Activated CD4-positive, alpha-beta memory T cell treated with anti-CD3 and anti-CD28 coated beads for 36 hours (primary cell): ENCODE measurements around the gene LRP6. TPM values are rescaled to one million over a fixed set of nuclear protein-coding genes. Genes with fewer than 3 reads are reported as not detected.

Experiments
- CTCF ChIA-PET: fragments of 350-600 bp; sonication (Branson Sonifier 250); formaldehyde crosslinking; loops from one replicate; lab custom pipeline; 2021; ENCODE audit warnings: antibody characterized with exemption, inconsistent platforms; lab: Charles Lee
- POLR2A ChIA-PET: fragments of 350-600 bp; sonication (Branson Sonifier 250); formaldehyde crosslinking; loops from one replicate; lab custom pipeline; 2021; ENCODE audit warnings: antibody characterized with exemption; lab: Charles Lee
- DNase-seq: peaks from one replicate; pipeline ENCODE4 v3.0.0-alpha.2; 2020
- H3K27ac Mint-ChIP-seq: one replicate; pipeline ENCODE4 v1.8.0; 2021; ENCODE audit warnings: mixed read lengths
- H3K27me3 Mint-ChIP-seq: one replicate; pipeline ENCODE4 v1.8.0; 2021; ENCODE audit warnings: mixed read lengths
- H3K36me3 Mint-ChIP-seq: one replicate; pipeline ENCODE4 v1.8.0; 2021; ENCODE audit warnings: mixed read lengths
- H3K4me1 Mint-ChIP-seq: one replicate; pipeline ENCODE4 v1.8.0; 2021; ENCODE audit warnings: low read depth, mixed read lengths
- H3K4me3 Mint-ChIP-seq: one replicate; pipeline ENCODE4 v1.8.0; 2021; ENCODE audit warnings: mild to moderate bottlenecking, mixed read lengths
- H3K9me3 Mint-ChIP-seq: one replicate; pipeline ENCODE4 v1.8.0; 2021; ENCODE audit warnings: mixed read lengths
- intact Hi-C: fragments of 100-400 bp; cut with micrococcal nuclease; formaldehyde crosslinking; loops from one replicate; pipeline ENCODE4 v1.15.1; 2023
- microRNA-seq: library from miRNA; unstranded; fragments of <30 nt; microRNA quantifications from one replicate; pipeline ENCODE4 v1.2.0, GENCODE V29; 2022; ENCODE audit warnings: borderline number of aligned reads, borderline microRNAs expressed, borderline replicate concordance
- total RNA-seq, 2 experiments: library from RNA; stranded (reverse); gene quantifications; one replicate each; pipeline ENCODE4 v1.2.3, GENCODE V29; 2021

The LRP6 gene
- total RNA-seq, 2 experiments from 2014 or later: 2.5 to 2.6 TPM

DNA sequence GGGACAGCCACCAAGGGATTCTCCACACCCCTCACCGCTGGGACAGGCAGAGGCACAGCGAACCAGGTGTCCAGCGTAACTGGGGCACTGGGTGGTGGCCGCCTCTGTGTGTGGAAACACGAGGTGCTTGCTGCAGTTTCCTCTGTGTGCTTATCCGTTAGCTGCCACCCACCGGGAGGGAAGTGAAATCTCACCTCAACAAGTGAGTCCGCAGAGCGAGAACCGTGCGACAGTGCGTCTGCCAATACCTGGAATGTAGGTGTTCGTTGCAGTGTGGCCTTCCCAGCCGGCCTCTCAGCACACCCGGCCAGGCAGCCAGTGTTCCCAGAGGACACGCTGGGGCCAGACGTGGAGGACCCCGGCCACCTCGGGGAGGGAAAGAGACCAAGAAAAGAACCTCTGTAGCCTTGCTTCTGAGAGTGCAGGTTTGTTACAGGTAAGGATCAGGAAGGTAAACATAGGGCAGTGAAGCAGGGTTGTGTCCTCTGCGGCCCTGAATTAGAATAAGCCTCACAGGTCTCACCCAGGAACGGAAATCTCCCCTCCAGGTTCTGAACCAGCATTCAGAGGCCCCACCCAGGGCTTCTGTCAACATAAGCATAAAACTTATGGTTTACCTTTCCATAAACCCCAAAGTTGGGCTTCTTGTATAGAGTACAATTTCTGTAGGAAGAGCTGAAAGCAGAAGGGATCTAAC is 194.6 kb downstream of the LRP6 start:
- H3K36me3 Mint-ChIP-seq: no peaks in the 10 kb centered on the region
- no peaks in the 10 kb centered on the region for H3K27me3 Mint-ChIP-seq
- H3K27ac Mint-ChIP-seq: peak overlapping the region; percentile 92
- H3K9me3 Mint-ChIP-seq: no peaks in the 10 kb centered on the region
- peak overlapping the region; percentile 83 for H3K4me3 Mint-ChIP-seq
- H3K4me1 Mint-ChIP-seq: peaks cover 35% of the 10 kb centered on the region
- POLR2A ChIA-PET: interaction anchor here (0.9 to 1.5 kb wide), 3 partner anchors 35 to 62 kb away, joined by 3 to 6 read pairs (median 3); no protein-coding TSS in a partner anchor
- intact Hi-C loops: loop anchor here (1.0 to 10.0 kb wide), 3 partner anchors 193 to 491 kb away; partner anchors contain the start of gene LRP6
- CTCF ChIA-PET: interaction anchor here (0.6 to 3.0 kb wide), 10 partner anchors 27 to 517 kb away, joined by 3 to 11 read pairs (median 3); no protein-coding TSS in a partner anchor
- peak; percentile 70 for DNase-seq

DNA sequence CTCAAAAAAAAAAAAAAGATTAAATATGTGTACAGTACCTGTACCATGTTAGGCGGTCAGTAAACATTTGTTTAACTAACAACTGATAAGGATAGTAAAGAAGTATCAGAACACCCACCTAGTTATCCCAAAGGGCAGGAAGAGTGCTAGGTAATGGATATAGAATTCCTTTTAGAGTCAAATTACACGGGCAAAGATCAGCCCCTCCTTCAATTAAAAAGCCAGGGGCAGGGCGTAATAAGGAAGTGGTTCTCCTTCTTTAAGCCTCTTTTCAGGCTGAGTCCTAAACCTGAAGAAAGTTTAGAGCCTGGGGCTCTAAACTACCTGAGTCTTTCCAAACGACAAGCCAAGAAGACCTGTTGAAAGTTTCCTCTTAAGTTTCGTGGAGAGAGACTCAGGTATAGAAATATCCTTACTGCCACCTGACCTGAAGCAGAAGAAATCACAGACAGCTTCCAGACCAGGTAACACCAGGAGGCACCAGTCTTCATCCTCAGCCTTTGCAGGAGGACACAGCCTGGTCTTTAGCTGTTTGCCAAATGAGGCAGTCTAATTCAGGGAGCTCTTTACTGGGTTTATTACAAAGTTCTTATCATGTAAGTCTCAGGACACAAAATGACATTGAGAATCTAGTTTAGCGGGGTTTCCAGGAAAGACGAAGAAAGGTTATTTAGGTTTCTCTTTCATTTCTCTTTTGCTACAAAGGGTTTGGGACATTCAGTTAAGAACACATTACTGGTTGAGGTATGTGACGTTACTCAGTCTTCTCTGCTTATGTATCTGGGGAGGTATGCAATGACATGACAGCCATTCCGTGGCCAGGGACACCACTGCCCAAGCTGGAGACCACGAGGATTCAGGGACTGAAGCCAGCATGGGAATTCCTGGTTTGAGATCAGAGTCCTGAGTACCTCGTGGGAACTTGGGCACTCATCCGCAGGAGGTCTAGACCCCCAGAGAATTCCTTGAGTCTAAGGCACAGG is 195.9 kb downstream of the LRP6 start, which contains the start of gene BCL2L14:
TSS of gene BCL2L14 (plus strand) at position 266 of the 983 bp plus-strand sequence. CDS start 8,367 bp downstream, outside the sequence.
- Mint-ChIP-seq H3K27me3 (no peaks in the 10 kb centered on the region), H3K4me3 (peak within 1 kb of the TSS; percentile 83), H3K9me3 (no peaks in the 10 kb centered on the region), H3K36me3 (no peaks in the 10 kb centered on the region), H3K4me1 (peaks cover 35% of the 10 kb centered on the region), H3K27ac (peak within 1 kb of the TSS; percentile 92)
- intact Hi-C loops: loop anchor here (2.0 to 10.0 kb wide), 4 partner anchors 38 to 261 kb away; partner anchors contain the start of gene LRP6
- CTCF ChIA-PET: interaction anchor here (0.6 to 3.0 kb wide), 11 partner anchors 11 to 516 kb away, joined by 3 to 11 read pairs (median 3); no protein-coding TSS in a partner anchor
- peak; percentile 50 for DNase-seq
- POLR2A ChIA-PET: interaction anchor here (0.7 to 1.5 kb wide), 3 partner anchors 38 to 405 kb away, joined by 3 to 6 read pairs (median 3); no protein-coding TSS in a partner anchor

DNA sequence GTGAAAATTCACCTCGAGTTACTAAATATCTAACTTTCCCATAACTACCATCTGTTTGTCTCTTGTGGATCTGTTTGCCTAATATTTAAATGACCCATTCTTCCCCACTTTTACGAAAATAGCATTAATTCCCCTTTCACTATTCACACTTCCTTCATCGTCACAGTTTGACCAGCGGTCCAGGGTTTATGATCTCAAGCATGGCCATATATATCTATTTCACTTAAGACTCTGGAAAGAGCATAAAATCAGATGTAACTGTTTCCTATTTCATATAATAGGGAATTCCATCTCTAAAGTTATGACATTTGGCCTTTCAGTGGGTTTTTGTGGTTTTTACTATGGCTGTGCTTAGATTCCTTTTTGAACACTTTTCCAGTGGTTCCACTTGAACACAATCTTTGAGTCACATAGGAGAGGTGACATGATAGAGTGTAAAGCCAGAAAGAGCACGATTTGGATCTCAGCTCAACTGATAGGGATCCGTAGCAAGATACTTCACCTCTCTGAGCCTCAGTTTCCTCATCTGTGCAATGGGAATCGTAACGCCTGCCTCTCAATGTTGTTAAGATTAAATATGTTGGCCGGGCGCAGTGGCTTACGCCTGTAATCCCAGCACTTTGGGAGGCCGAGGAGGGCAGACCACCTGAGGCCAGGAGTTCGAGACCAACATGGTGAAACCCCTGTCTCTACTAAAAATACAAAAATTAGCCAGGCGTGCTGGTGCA is 196.9 kb downstream of the LRP6 start:
- Mint-ChIP-seq H3K36me3 (no peaks in the 10 kb centered on the region), H3K27ac (no peak overlapping the region), H3K4me1 (peaks cover 35% of the 10 kb centered on the region), H3K4me3 (no peak overlapping the region), H3K9me3 (no peaks in the 10 kb centered on the region), H3K27me3 (no peaks in the 10 kb centered on the region)
- CTCF ChIA-PET: interaction anchor here (3.0 kb wide), 1 partner anchor 37 kb away, joined by 11 read pairs; no protein-coding TSS in a partner anchor
- POLR2A ChIA-PET: no interaction called here
- intact Hi-C loops: loop anchor here (2.0 to 10.0 kb wide), 4 partner anchors 37 to 262 kb away; partner anchors contain the start of gene LRP6
- DNase-seq: no peak

DNA sequence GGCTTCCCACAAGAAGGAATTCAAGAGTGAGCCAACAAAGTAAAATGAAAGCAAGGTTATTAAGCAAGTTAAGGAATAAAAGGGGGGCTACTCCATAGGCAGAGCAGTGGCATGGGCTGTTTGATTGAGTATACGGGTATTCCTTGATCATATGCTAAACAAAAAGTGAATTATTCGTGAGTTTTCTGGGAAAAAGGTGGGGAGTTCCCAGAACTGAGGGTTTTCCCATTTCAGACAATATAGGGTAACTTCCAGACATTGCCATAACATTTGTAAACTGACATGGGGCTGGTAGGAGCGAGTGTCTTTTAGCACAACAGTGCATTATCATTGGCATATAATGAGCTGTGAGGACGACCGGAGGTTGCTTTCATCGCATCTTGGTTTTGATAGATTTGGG is 198.1 kb downstream of the LRP6 start:
- H3K27me3 Mint-ChIP-seq: no peaks in the 10 kb centered on the region
- no peak for DNase-seq
- no peaks in the 10 kb centered on the region for H3K9me3 Mint-ChIP-seq
- H3K4me1 Mint-ChIP-seq: peaks cover 35% of the 10 kb centered on the region
- intact Hi-C loops: no loop called here
- no peak overlapping the region for H3K4me3 Mint-ChIP-seq
- ChIA-PET POLR2A (no interaction called here), CTCF (no interaction called here)
- no peaks in the 10 kb centered on the region for H3K36me3 Mint-ChIP-seq
- no peak overlapping the region for H3K27ac Mint-ChIP-seq

Small RNA genes lying within 50 kb of the gene (microRNA-seq; reads per million reads assigned to microRNA genes)
- not detected for gene MIR1244-4

Other genes with a start within 250 kb of the LRP6 start
- 10 to 100 TPM; 11.5 to 12.7 TPM for gene BCL2L14, start 196.1 kb downstream of the LRP6 start, total RNA-seq
- gene MANSC1, start 83.2 kb upstream of the LRP6 start, total RNA-seq: 1 to 10 TPM; 1.9 to 2.2 TPM
- 10 to 100 TPM; 43.7 to 47.8 TPM for gene BORCS5, start 90.0 kb upstream of the LRP6 start, total RNA-seq